BJ (cell line): ENCODE results near the gene EEF2KMT. TPM values are rescaled to one million over a fixed set of nuclear protein-coding genes. Genes with fewer than 3 reads are reported as not detected.
"Not testable (repeated sequence)": the region's sequence is repeated elsewhere in the genome, so short reads cannot be mapped to it uniquely, and the experiment has no call there.

ENCODE experiments used
- CTCF ChIA-PET: fragments of 350-600 bp; formaldehyde crosslinking; extraction: SDS; loops from one replicate; lab custom pipeline; 2021; ENCODE audit warnings: antibody characterized with exemption, inconsistent platforms; lab: Yijun Ruan, JAX
- POLR2A ChIA-PET: fragments of 300-600 bp; sonication (Branson Sonifier 250); formaldehyde crosslinking; extraction: SDS; loops from one replicate; lab custom pipeline; 2021; ENCODE audit warnings: antibody characterized with exemption; lab: Charles Lee
- DNase-seq: peaks from one replicate; pipeline ENCODE4 v3.0.0-alpha.2; 2011; ENCODE audit warnings: low read depth
- H3K27me3 ChIP-seq: 2 replicates; pipeline ENCODE4 v1.6.0; 2011; ENCODE audit warnings: low read length; ENCODE audit not compliant: control insufficient read depth, insufficient read depth
- H3K36me3 ChIP-seq: 2 replicates; pipeline ENCODE4 v1.5.1; 2011; ENCODE audit warnings: low read length; ENCODE audit not compliant: control insufficient read depth, insufficient read depth
- H3K4me3 ChIP-seq: 2 replicates; pipeline ENCODE4 v1.5.1; 2011; ENCODE audit warnings: low read depth, mild to moderate bottlenecking, control low read depth, low read length
- polyA plus RNA-seq: library from polyadenylated mRNA; depleted of rRNA; stranded (reverse); fragments of >200 nt; gene quantifications from 2 replicates; pipeline ENCODE4 v1.2.3, GENCODE V29; 2011
- TF ChIP-seq, protein P1 (sequence below): IDR thresholded peaks from 2 replicates; pipeline ENCODE4 v1.5.1; 2011; ENCODE audit warnings: low read depth, mild to moderate bottlenecking, control low read depth, inconsistent platforms, low read length, moderate library complexity; ENCODE audit not compliant: insufficient read depth

The EEF2KMT gene
- polyA plus RNA-seq, 1 experiment: 8.5 TPM

DNA sequence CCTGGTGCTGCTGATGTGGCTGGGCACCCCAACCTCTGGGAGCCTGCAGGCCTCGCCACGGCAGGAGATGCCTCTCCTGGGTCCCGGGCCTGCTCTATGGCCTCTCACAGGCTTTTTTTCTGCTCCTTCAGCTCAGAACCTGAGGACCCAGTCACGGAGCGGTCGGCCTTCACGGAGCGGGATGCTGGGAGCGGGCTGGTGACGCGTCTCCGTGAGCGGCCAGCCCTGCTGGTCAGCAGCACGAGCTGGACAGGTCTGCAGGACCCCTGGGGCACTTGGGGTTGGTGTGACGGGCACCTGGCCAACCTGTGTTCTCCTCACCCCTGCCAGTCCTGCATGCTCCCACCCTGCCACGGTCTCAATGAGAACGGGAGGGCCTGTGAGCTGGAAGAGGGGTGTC is 19.0 kb downstream of the EEF2KMT start:
- peaks cover 15% of the 10 kb centered on the region for H3K36me3 ChIP-seq
- no peaks in the 10 kb centered on the region for H3K27me3 ChIP-seq
- TF ChIP-seq, protein P1, sequence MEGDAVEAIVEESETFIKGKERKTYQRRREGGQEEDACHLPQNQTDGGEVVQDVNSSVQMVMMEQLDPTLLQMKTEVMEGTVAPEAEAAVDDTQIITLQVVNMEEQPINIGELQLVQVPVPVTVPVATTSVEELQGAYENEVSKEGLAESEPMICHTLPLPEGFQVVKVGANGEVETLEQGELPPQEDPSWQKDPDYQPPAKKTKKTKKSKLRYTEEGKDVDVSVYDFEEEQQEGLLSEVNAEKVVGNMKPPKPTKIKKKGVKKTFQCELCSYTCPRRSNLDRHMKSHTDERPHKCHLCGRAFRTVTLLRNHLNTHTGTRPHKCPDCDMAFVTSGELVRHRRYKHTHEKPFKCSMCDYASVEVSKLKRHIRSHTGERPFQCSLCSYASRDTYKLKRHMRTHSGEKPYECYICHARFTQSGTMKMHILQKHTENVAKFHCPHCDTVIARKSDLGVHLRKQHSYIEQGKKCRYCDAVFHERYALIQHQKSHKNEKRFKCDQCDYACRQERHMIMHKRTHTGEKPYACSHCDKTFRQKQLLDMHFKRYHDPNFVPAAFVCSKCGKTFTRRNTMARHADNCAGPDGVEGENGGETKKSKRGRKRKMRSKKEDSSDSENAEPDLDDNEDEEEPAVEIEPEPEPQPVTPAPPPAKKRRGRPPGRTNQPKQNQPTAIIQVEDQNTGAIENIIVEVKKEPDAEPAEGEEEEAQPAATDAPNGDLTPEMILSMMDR: no peak
- POLR2A ChIA-PET: no interaction called here
- DNase-seq: no peak
- H3K4me3 ChIP-seq: no peak overlapping the region
- CTCF ChIA-PET: interaction anchor here (0.9 kb wide), 1 partner anchor 13 kb away, joined by 4 read pairs; no protein-coding TSS in a partner anchor

DNA sequence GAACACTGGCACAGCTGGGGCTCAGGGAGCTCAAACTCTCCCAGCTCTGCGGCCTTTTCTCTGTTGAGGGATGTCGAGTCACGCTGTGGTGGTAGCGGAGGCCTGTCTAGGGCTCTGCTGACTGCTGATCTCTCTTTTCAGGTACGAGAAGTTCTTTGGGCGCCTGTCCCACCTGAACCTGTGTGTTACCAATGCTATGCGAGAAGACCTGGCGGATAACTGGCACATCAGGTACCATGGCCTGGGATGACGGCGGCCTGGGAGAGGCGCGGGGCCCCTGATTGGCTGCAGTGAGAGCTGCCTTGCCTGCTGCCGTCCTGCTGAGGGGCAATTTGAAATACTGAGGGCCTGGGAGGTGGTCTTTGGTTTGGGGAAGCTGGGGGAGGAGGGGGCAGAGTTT is 20.3 kb downstream of the EEF2KMT start:
- CTCF ChIA-PET: no interaction called here
- POLR2A ChIA-PET: no interaction called here
- peaks cover 14% of the 10 kb centered on the region for H3K36me3 ChIP-seq
- no peaks in the 10 kb centered on the region for H3K27me3 ChIP-seq
- no peak overlapping the region for H3K4me3 ChIP-seq
- no peak for DNase-seq
- TF ChIP-seq, protein P1: no peak

DNA sequence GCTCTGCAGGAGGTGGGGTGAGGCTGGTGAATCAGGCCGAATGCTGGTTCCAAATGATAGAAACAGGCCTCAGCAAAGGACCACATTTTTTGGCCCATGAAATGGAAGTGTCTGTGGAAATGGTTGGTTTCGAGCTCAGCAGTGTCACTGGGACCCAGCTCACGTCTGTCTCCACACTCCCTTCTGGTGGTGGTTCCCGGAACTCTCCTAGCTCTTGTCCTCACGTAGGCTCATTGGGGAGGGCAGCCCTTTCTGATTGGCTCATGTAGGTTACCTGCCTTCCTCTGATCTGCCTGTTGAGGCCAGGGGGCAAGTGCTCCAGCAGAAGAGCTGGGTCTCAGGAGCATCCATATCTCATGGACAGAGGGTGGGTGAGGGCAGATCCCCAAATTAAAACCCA is 22.0 kb downstream of the EEF2KMT start:
- Histone ChIP-seq H3K27me3 (no peaks in the 10 kb centered on the region), H3K4me3 (no peak overlapping the region), H3K36me3 (peaks cover 11% of the 10 kb centered on the region)
- no peak for DNase-seq
- POLR2A ChIA-PET: no interaction called here
- CTCF ChIA-PET: interaction anchor here (1.3 to 1.4 kb wide), 2 partner anchors 9 to 16 kb away, joined by 4 to 5 read pairs; no protein-coding TSS in a partner anchor
- TF ChIP-seq, protein P1: no peak

DNA sequence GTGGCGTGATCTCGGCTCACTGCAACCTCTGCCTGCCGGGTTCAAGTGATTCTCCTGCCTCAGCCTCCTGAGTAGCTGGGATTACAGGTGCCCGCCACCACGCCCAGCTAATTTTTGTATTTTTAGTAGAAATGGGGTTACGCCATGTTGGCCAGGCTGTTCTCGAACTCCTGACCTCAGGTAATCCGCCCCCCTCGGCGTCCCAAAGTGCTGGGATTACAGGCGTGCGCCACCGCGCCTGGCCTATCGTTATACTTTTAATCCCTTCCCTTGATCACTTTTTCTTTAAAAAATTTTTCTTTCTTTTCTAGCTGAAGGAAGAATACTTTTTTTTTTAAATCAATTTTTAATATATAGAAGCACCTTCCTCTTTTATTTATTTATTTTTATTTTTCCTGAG is 23.8 kb downstream of the EEF2KMT start:
- DNase-seq, H3K4me3 ChIP-seq, POLR2A ChIA-PET, H3K27me3 ChIP-seq: not testable (repeated sequence)
- peaks cover 11% of the 10 kb centered on the region for H3K36me3 ChIP-seq
- CTCF ChIA-PET: interaction anchor here (1.2 to 2.4 kb wide), 2 partner anchors 9 to 19 kb away, joined by 4 to 12 read pairs; no protein-coding TSS in a partner anchor

DNA sequence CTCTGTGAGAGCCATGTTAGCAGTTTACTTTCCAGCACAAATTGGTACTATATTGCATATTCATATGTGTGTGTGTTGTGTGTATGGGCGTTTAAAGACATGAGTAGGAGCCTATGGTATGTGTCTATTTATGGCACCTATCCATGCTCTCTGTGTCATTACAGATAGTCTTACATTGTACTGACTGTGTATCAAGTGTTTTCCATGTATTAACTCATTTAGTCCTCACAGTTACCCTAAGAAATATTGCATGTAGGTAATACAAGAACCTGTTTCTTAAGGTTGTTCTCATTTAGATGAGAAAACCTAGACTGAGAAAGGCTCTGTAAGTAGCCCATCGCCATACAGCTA is 24.3 kb downstream of the EEF2KMT start:
- Histone ChIP-seq H3K36me3 (peaks cover 10% of the 10 kb centered on the region; the same call in 1 of the 2 replicates), H3K4me3 (no peak overlapping the region), H3K27me3 (no peaks in the 10 kb centered on the region; the same call in 1 of the 2 replicates)
- CTCF ChIA-PET: interaction anchor here (1.2 to 2.4 kb wide), 2 partner anchors 10 to 19 kb away, joined by 4 to 12 read pairs; no protein-coding TSS in a partner anchor
- DNase-seq: no peak
- TF ChIP-seq, protein P1: no peak
- POLR2A ChIA-PET: no interaction called here
